ENCODE results near the gene GNA12.

The GNA12 gene

GRCh38 chr7:2808891-2809665, 35.0 kb downstream of the GNA12 start:
- 0 out of 2 replicates have a peak overlapping the region, but pooled peaks have one; percentile 26 for H3K27ac ChIP-seq
- H3K9me3 ChIP-seq (ENCODE audit: low read depth, low read length) = no peaks in the 10 kb centered on the region
- TF ChIP-seq FOXP2 (optimal IDR thresholded peaks at IDR 0.05; ENCODE audit: control extremely low read depth, extremely low read length, insufficient read depth) (no peak), EZH2 (IDR thresholded peaks at IDR 0.05) (no peak), POLR2AphosphoS5 (IDR thresholded peaks at IDR 0.05; ENCODE audit: borderline replicate concordance, low read depth, low read length) (no peak)
- no peak overlapping the region for H3K4me3 ChIP-seq
- no peaks in the 10 kb centered on the region; the same call in 1 of the 2 replicates for H3K36me3 ChIP-seq (ENCODE audit: insufficient read depth, low read length)
- no peak overlapping the region for H3K9ac ChIP-seq (ENCODE audit: insufficient read length)
- DNase-seq (ENCODE audit: low read depth, low spot score) = no peak

- Histone ChIP-seq H3K9ac (ENCODE audit: insufficient read length) (no peak overlapping the region), H3K27ac (peak overlapping the region; percentile 44; the same call in 1 of the 2 replicates), H3K9me3 (ENCODE audit: low read depth, low read length) (no peaks in the 10 kb centered on the region), H3K4me3 (peak overlapping the region; percentile 71), H3K36me3 (ENCODE audit: insufficient read depth, low read length) (no peaks in the 10 kb centered on the region)
- TF ChIP-seq EZH2 (IDR thresholded peaks at IDR 0.05) = no peak
- TF ChIP-seq FOXP2 (optimal IDR thresholded peaks at IDR 0.05; ENCODE audit: control extremely low read depth, extremely low read length, insufficient read depth) = no peak
- no peak for TF ChIP-seq POLR2AphosphoS5 (IDR thresholded peaks at IDR 0.05; ENCODE audit: borderline replicate concordance, low read depth, low read length)
- no peak for DNase-seq (ENCODE audit: low read depth, low spot score)
These were observed 36.0 kb downstream of the GNA12 start for GRCh38 chr7:2807845-2808772.

GRCh38 chr7:2807460-2807844, 36.7 kb downstream of the GNA12 start:
- Histone ChIP-seq H3K4me3 (peak overlapping the region; percentile 71), H3K27ac (peak overlapping the region; percentile 44; the same call in 1 of the 2 replicates), H3K36me3 (ENCODE audit: insufficient read depth, low read length) (no peaks in the 10 kb centered on the region), H3K9me3 (ENCODE audit: low read depth, low read length) (no peaks in the 10 kb centered on the region), H3K9ac (ENCODE audit: insufficient read length) (no peak overlapping the region)
- TF ChIP-seq EZH2 (IDR thresholded peaks at IDR 0.05) (no peak), POLR2AphosphoS5 (IDR thresholded peaks at IDR 0.05; ENCODE audit: borderline replicate concordance, low read depth, low read length) (no peak), FOXP2 (optimal IDR thresholded peaks at IDR 0.05; ENCODE audit: control extremely low read depth, extremely low read length, insufficient read depth) (no peak)
- DNase-seq (ENCODE audit: low read depth, low spot score) = no peak

GRCh38 chr7:2806571-2806970, 37.5 kb downstream of the GNA12 start:
- no peak for DNase-seq (ENCODE audit: low read depth, low spot score)
- Histone ChIP-seq H3K9me3 (ENCODE audit: low read depth, low read length) (no peaks in the 10 kb centered on the region), H3K36me3 (ENCODE audit: insufficient read depth, low read length) (no peaks in the 10 kb centered on the region), H3K9ac (ENCODE audit: insufficient read length) (no peak overlapping the region), H3K4me3 (no peak overlapping the region), H3K27ac (peak overlapping the region; percentile 11; the same call in 1 of the 2 replicates)
- TF ChIP-seq POLR2AphosphoS5 (IDR thresholded peaks at IDR 0.05; ENCODE audit: borderline replicate concordance, low read depth, low read length) (no peak), FOXP2 (optimal IDR thresholded peaks at IDR 0.05; ENCODE audit: control extremely low read depth, extremely low read length, insufficient read depth) (no peak), EZH2 (IDR thresholded peaks at IDR 0.05) (no peak)

- TF ChIP-seq FOXP2 (optimal IDR thresholded peaks at IDR 0.05; ENCODE audit: control extremely low read depth, extremely low read length, insufficient read depth) = no peak
- TF ChIP-seq EZH2 (IDR thresholded peaks at IDR 0.05) = no peak
- TF ChIP-seq POLR2AphosphoS5 (IDR thresholded peaks at IDR 0.05; ENCODE audit: borderline replicate concordance, low read depth, low read length) = no peak
- Histone ChIP-seq H3K27ac (peak overlapping the region; percentile 39; the same call in 1 of the 2 replicates), H3K9ac (ENCODE audit: insufficient read length) (no peak overlapping the region), H3K36me3 (ENCODE audit: insufficient read depth, low read length) (no peaks in the 10 kb centered on the region), H3K9me3 (ENCODE audit: low read depth, low read length) (no peaks in the 10 kb centered on the region), H3K4me3 (no peak overlapping the region)
- DNase-seq (ENCODE audit: low read depth, low spot score) = no peak
These were observed 38.7 kb downstream of the GNA12 start for GRCh38 chr7:2805213-2805944.

GRCh38 chr7:2804227-2804763, 39.8 kb downstream of the GNA12 start:
- H3K4me3 ChIP-seq = no peak overlapping the region
- H3K9ac ChIP-seq (ENCODE audit: insufficient read length) = no peak overlapping the region
- no peak for DNase-seq (ENCODE audit: low read depth, low spot score)
- TF ChIP-seq EZH2 (IDR thresholded peaks at IDR 0.05) (no peak), POLR2AphosphoS5 (IDR thresholded peaks at IDR 0.05; ENCODE audit: borderline replicate concordance, low read depth, low read length) (no peak), FOXP2 (optimal IDR thresholded peaks at IDR 0.05; ENCODE audit: control extremely low read depth, extremely low read length, insufficient read depth) (no peak)
- no peaks in the 10 kb centered on the region for H3K9me3 ChIP-seq (ENCODE audit: low read depth, low read length)
- H3K27ac ChIP-seq = no peak overlapping the region
- H3K36me3 ChIP-seq (ENCODE audit: insufficient read depth, low read length) = no peaks in the 10 kb centered on the region

GRCh38 chr7:2803755-2804154, 40.4 kb downstream of the GNA12 start:
- Histone ChIP-seq H3K4me3 (no peak overlapping the region), H3K36me3 (ENCODE audit: insufficient read depth, low read length) (no peaks in the 10 kb centered on the region), H3K9ac (ENCODE audit: insufficient read length) (no peak overlapping the region), H3K27ac (0 out of 2 replicates have a peak overlapping the region, but pooled peaks have one; percentile 71), H3K9me3 (ENCODE audit: low read depth, low read length) (no peaks in the 10 kb centered on the region)
- no peak for DNase-seq (ENCODE audit: low read depth, low spot score)
- TF ChIP-seq EZH2 (IDR thresholded peaks at IDR 0.05) (no peak), FOXP2 (optimal IDR thresholded peaks at IDR 0.05; ENCODE audit: control extremely low read depth, extremely low read length, insufficient read depth) (no peak), POLR2AphosphoS5 (IDR thresholded peaks at IDR 0.05; ENCODE audit: borderline replicate concordance, low read depth, low read length) (no peak)

All from SK-N-MC (cell line).